SHP77 treated with DMSO at 0.1 percent for 48 hours (cell line): ENCODE results near the gene POC1A.
"Not testable (repeated sequence)": the region's sequence is repeated elsewhere in the genome, so short reads cannot be mapped to it uniquely, and the experiment has no call there.

Experiments used
- DNase-seq: peaks from one replicate; lab custom pipeline; 2025; lab: John Stamatoyannopoulos, UW

The POC1A gene

GRCh38 chr3:52046902-52047239 is 107.4 kb downstream of the POC1A start:
- DNase-seq, result no peak

DNA sequence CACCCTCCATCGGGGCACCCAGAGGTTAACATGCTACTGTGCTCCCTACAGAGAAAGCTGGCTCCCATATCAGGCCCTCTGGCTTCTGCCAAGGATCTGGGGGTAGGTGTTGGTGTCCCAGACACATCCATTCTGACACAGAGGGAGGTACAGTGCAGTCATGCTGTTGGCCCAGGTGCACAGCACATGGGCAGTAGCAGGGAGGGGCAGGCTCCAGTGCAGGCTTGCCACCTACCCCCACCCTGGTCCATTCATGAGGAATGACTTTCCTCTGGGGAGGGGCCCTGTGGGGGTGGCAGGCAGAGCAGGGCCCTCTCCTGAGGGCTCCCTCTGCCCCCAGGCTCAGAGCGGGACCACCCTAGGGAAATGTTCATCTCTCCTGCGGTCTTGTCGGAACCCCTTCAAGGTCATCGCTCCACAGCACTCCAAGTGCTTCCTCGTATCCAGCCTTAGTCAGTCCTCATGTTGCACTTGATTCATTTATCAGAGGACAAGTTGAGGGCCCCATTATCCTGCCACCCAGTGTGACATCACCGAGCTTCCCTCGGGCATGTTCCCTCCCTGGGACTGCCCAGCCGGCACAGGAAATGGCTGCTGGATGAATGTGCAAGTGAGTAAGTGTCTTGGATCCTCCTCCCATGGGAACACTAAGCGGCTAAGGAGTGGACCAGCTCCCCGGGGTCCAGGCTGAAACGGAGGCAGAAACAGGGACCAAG is 107.9 kb downstream of the POC1A start:
- DNase-seq, result no peak

DNA sequence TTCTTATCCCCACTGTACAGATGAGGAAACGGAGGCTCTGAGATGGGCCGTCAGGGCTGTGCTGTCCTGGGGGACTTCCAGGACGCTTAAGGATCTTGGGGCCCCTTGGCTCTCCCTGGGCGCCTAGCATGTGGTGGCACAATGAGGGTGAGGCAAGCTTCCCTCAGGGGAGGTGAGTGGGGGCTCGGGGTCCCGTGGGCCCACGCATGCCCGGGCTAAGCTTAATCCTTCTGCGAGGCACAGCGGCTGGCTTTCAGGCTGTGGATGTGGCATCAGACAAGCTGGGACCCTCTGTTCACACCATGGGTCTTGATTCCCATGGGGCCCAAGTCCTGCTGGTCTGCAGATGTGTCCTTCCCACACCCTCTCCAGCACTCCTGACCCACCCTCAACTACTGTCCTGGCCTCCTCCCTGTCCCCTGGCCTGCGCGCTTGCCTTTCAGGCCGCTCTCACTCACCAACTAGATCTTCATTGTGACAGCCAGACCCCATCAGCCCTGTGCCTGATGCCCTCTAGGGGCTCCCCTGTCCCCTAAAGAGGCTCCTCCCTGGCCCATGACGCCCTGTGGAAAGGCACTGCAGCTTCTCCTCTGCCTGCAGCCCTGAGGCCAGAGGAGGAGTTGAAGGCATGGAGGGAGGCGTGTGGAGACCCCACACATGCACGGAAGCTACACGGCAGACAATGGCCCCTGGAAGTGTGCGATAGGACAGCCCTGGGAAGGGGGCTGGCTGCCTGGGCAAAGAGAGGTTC is 109.2 kb downstream of the POC1A start:
- no peak for DNase-seq

DNA sequence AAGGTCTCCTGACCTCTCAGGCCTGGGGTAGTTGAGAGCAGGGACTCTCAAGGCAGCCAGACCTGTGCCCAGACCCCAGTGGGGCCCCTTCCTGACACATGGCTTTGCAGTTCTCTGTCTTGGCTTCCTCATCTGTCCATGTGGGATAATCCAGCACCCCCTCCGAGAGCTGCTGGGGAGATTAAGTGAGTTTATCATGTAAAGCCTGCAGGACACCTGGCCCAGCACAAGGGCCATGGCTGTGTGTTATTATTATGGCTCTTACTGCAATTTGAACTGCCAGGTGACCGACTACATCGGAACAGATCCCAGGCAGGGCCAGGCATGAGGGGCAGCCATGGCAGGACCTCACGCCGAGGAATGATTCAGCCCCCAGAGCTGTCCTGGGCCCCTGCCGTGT is 110.5 kb downstream of the POC1A start:
- no peak for DNase-seq

DNA sequence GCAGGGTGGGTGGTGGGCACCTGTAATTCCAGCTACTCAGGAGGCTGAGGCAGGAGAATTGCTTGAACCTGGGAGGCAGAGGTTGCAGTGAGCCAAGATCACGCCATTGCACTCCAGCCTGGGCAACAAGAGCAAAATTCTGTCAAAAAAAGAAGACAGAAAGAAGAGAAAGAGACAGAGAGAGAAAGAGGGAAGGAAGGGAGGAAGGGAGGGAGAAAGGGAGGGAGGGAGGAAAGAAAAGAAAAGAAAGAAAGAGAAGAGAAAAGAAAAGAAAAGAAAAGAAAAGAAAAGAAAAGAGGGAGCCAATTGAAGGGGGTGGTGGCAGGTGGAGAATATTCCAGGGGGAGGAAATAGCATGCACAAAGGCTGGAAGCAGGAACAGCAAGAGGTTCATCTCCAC is 111.2 kb downstream of the POC1A start:
- not testable (repeated sequence) for DNase-seq

DNA sequence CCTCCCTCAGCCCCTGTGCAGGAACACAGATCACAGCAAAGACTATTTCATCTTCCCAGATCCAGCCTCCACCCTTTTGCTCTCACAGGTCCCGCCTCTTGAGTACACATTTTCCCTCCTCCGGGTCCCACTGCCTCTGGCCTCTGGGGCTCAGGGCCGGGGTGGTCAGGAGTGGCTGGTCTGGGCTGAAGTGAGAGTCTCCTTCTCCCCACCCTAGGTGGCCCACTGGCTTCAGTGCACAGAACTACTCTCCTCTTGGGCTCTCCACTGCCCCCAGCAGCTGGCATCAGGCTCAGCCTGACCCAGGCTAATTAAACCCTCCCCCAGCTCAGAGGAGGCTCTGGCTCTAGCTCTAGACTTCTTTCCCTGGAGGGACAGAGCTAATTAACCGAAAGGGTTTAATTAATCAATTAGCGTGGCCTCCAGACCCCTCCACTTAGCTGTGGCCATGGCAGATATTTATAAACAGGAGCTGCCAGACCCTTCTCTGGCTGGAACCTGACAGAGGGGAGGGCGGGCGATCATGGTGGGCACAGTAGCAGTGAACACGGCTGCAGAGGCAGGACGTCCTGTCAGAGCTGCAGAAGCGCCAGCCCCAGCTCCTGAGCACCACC is 113.0 kb downstream of the POC1A start:
- no peak for DNase-seq

DNA sequence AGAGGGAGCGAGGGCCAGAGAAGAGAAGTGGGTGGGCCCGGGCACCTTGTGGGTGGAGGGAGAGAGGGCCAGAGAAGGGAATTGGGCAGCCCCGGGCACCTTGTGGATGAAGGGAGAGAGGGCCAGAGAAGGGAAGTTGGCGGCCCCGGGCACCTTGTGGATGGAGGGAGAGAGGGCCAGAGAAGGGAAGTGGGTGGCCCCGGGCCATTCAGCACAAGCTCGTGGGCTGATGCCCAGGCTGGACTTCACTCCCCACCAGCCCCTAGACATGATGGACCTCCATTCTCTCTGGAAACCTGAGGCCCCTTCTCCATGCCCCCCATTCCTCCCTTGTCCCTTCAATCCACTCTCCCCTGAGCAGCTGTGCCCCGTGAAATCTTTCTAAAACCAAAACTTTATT is 113.6 kb downstream of the POC1A start:
- DNase-seq, result no peak

DNA sequence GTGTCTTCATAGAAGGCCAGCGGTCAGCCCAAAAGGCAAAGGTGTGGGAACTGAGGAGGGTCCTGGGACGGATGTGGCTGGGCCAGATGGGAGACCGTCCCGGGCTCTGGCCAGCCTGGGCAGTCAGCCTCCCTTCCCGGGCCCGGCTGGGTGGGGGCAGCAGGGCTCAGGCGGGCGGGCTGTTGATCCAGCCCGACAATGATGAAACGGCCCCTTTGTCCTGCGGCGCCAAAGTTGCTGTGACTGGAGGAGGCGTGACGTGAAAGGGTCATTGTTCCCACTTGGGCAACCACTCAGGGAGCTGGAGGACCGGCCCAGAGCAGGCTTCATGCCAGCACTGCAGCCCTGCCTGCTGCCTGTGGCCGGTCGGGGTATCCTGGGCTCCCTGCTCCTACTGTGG is 114.4 kb downstream of the POC1A start:
- DNase-seq, result no peak

DNA sequence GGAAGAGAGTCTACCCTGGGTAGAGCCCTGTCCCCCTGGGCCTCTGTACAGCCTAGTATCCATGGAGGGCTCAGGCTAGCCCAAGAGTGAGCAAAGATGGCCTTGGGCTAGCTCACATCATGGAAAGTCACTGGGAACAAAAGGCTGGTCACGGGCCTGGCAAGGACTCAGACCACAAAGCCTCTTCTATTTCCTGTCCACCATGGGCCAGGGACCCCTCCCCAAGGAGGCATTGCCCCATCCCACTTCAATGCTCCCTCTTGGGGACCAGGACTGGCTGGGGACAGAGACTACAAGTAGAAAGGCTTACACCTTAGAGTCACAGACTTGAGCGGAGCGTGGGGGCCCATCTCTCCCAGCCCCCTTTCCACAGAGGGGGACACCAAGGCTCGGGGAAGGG is 114.8 kb downstream of the POC1A start:
- DNase-seq, result no peak

DNA sequence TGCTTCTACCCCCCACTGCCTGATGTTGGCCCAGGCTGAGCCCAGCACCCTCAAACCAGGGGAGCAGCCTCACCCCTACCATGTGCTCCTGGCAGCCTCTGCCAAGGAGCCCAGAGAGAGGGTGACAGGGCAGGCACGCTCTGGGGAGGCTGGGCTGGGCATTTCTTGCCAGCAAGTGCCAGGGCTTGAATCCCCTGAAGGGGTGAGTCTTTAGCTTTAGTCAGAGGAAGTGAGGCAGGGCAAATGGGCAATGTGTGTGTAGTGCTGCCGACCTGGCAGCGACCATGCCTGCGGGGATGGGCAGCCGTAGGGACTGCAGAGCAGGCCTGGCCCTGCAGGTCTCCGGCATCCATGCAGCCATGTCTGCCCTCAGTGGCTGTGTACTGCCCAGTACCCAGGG is 116.0 kb downstream of the POC1A start:
- no peak for DNase-seq

- no peak for DNase-seq
Observed at GRCh38 chr3:52037291-52037690, 116.9 kb downstream of the POC1A start.

GRCh38 chr3:52036829-52037228 is 117.4 kb downstream of the POC1A start:
- DNase-seq, result no peak

DNA sequence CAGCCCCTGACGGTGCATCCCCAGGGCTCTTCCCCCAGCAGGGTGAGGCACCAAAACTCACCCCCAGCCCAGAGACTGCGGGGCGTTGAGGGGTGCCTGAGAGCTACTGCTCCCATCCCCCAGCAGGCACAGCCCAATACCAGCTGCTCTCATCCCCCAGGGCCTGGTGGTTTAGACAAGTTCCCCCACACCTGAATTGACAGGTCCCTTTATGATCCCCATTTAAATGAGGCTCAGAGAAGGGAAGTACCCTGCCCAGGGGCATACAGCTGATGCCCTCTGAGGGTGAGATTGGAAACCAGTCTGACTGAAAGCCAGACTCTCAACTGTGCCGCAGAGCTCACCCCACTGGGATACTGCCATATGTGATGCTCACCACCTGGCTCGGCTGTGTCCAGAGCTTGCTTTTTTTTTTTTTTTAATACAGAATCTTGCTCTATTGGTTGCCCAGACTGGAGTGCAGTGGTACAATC is 118.0 kb downstream of the POC1A start:
- no peak for DNase-seq

- DNase-seq, result no peak
Observed at GRCh38 chr3:52034651-52035050, 119.6 kb downstream of the POC1A start.

DNA sequence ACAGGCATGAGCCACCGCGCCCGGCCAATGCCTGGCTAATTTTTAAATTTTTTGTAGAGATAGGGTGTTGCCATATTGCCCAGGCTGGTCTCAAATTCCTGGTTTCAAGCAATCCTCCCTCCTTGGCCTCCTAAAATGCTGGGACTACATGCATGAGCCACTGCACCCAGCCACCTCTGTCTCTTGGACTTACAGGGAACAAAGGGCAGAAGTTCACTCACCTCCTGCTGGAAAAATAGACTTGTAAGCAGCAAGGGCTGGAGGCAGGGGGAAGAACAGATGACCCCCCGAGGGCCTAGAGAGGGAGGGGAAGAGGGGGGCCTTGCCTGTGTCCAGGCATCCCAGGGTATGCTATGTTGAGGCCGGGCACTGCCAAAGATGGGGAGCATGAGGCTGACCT is 120.0 kb downstream of the POC1A start:
- no peak for DNase-seq

GRCh38 chr3:52033748-52034147 is 120.5 kb downstream of the POC1A start:
- DNase-seq, result not testable (repeated sequence)

- no peak for DNase-seq
Observed at GRCh38 chr3:52032702-52033408, 121.4 kb downstream of the POC1A start.

GRCh38 chr3:52031896-52032295 is 122.3 kb downstream of the POC1A start:
- no peak for DNase-seq

GRCh38 chr3:52030714-52031310 is 123.4 kb downstream of the POC1A start:
- no peak for DNase-seq

DNA sequence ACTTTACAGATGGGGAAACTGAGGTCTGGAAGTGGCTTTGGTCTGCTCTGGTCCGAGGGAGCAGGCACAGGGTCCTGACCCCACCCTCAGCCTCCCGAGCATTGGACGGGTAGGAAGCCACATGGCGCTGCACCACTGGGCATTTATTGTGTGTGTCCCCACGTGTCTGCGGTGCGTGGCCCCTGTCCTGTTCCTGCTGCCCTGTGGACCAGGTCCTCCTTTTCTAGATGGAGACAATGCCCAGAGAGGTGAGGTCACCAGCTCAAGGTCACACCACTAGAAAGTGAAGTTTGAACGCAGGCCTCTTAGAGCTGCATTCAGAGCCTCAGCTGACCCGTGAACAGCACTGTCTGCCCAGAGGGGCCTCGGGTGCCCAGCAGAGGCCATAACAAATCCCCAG is 124.7 kb downstream of the POC1A start:
- DNase-seq, result no peak

- no peak for DNase-seq
Observed at GRCh38 chr3:52029053-52029452, 125.2 kb downstream of the POC1A start.

GRCh38 chr3:52028572-52028971 is 125.7 kb downstream of the POC1A start:
- DNase-seq, result no peak
